Keratinocyte (primary cell): Measurements from ENCODE around the gene OVOL2. TPM values are rescaled to one million over a fixed set of nuclear protein-coding genes. Genes with fewer than 3 reads are reported as not detected.

ENCODE experiments used
- DNase-seq: peaks from one replicate; pipeline ENCODE4 v3.0.0-alpha.2; 2011; ENCODE audit warnings: low read depth, missing footprints, low spot score
- FAIRE-seq: peaks from 2 replicates; lab custom pipeline; 2011; peaks lifted over from hg19 to GRCh38; lab: Jason Lieb, UNC
- H2AFZ ChIP-seq: 2 replicates; pipeline ENCODE4 v1.6.0; 2012; ENCODE audit warnings: low read length, control low read depth, inconsistent platforms; ENCODE audit not compliant: control insufficient read depth
- H3K27ac ChIP-seq: 2 replicates; pipeline ENCODE4 v1.5.1; 2011; ENCODE audit warnings: low read length; ENCODE audit not compliant: control insufficient read depth, insufficient read depth
- H3K27me3 ChIP-seq: 3 replicates; pipeline ENCODE4 v1.6.0; 2011; ENCODE audit warnings: low read length; ENCODE audit not compliant: control insufficient read depth, insufficient read depth; ENCODE audit errors: extremely low read depth
- H3K36me3 ChIP-seq, 2 experiments: 2 replicates in 1 of 2; 3 replicates in 1 of 2; pipeline ENCODE4 v1.5.1; 2011; ENCODE audit warnings: low read length in 2 of 2, mild to moderate bottlenecking in 1 of 2; ENCODE audit not compliant: control insufficient read depth in 2 of 2, insufficient read depth in 2 of 2; ENCODE audit errors: extremely low read depth in 1 of 2
- H3K4me1 ChIP-seq: 3 replicates; pipeline ENCODE4 v1.5.1; 2011; ENCODE audit warnings: low read length; ENCODE audit not compliant: control insufficient read depth, insufficient read depth; ENCODE audit errors: extremely low read depth
- H3K4me2 ChIP-seq: 3 replicates; pipeline ENCODE4 v1.6.0; 2011; ENCODE audit warnings: low read depth, low read length; ENCODE audit not compliant: control insufficient read depth, insufficient read depth; ENCODE audit errors: extremely low read depth
- H3K4me3 ChIP-seq, 3 experiments: fragments of 200-600 bp in 1 of 3; sonication (generic) in 1 of 3; 2 replicates in 2 of 3; 3 replicates in 1 of 3; pipeline ENCODE4 v1.5.1; 2011 to 2016; ENCODE audit warnings: low read length in 3 of 3, mild to moderate bottlenecking in 3 of 3, control low read depth in 2 of 3, inconsistent platforms in 1 of 3, low read depth in 1 of 3, mixed read lengths in 1 of 3, mixed run types in 1 of 3, moderate library complexity in 1 of 3; ENCODE audit not compliant: control insufficient read depth in 2 of 3, insufficient read depth in 2 of 3; ENCODE audit errors: extremely low read depth in 1 of 3
- H3K79me2 ChIP-seq: 2 replicates; pipeline ENCODE4 v1.6.0; 2012; ENCODE audit warnings: low read length; ENCODE audit not compliant: control insufficient read depth, insufficient read depth
- H3K9ac ChIP-seq: 3 replicates; pipeline ENCODE4 v1.6.0; 2011; ENCODE audit warnings: low read length; ENCODE audit not compliant: control insufficient read depth, insufficient read depth; ENCODE audit errors: extremely low read depth
- H3K9me1 ChIP-seq: 3 replicates; pipeline ENCODE4 v1.6.0; 2011; ENCODE audit warnings: low read length; ENCODE audit not compliant: control insufficient read depth, insufficient read depth; ENCODE audit errors: extremely low read depth
- H3K9me3 ChIP-seq: 2 replicates; pipeline ENCODE4 v1.5.1; 2012; ENCODE audit warnings: low read depth, low read length; ENCODE audit not compliant: control insufficient read depth
- H4K20me1 ChIP-seq: 3 replicates; pipeline ENCODE4 v1.6.0; 2011; ENCODE audit warnings: low read length; ENCODE audit not compliant: control insufficient read depth, insufficient read depth; ENCODE audit errors: extremely low read depth
- EZH2 ChIP-seq: IDR thresholded peaks from one replicate; pipeline ENCODE4 v1.6.1; 2012; ENCODE audit warnings: inconsistent platforms, mild to moderate bottlenecking, low read length, moderate library complexity
- dilution Hi-C: fragments of 300-500 bp; cut with MboI; formaldehyde crosslinking; loops from one replicate; pipeline ENCODE4 v1.7.0; 2020; ENCODE audit warnings: low sequenced_read_pairs; ENCODE audit not compliant: extremely low pct_ligation_motif_present
- polyA plus RNA-seq, 5 experiments: library from polyadenylated mRNA; depleted of rRNA in 3 of 5; stranded (reverse) in 3 of 5; stranded (forward) in 1 of 5; unstranded in 1 of 5; fragments of >200 nt; gene quantifications; 1 replicate in 1 of 5; 2 replicates in 3 of 5; 3 replicates in 1 of 5; pipeline versions ENCODE4 v1.2.1 to v1.2.3, GENCODE V29; 2011 to 2012; ENCODE audit warnings: missing spikeins in 2 of 5, low read depth in 1 of 5, low replicate concordance in 1 of 5
- TF ChIP-seq, protein P1 (sequence below), 3 experiments: IDR thresholded peaks in 1 of 3; conservative IDR thresholded peaks in 1 of 3; optimal IDR thresholded peaks in 1 of 3; 2 replicates in 2 of 3; 3 replicates in 1 of 3; pipeline versions ENCODE3 to v1.5.1; 2011; ENCODE audit warnings: low read length in 3 of 3, mild to moderate bottlenecking in 3 of 3, moderate library complexity in 2 of 3, control low read depth in 1 of 3, inconsistent platforms in 1 of 3; ENCODE audit not compliant: insufficient read depth in 2 of 3; ENCODE audit errors: extremely low read depth in 1 of 3

OVOL2 gene
- polyA plus RNA-seq, 1 donor (not counting 4 experiments of a cell fraction or from before 2014, with no cell fraction given), result 4.3 TPM

DNA sequence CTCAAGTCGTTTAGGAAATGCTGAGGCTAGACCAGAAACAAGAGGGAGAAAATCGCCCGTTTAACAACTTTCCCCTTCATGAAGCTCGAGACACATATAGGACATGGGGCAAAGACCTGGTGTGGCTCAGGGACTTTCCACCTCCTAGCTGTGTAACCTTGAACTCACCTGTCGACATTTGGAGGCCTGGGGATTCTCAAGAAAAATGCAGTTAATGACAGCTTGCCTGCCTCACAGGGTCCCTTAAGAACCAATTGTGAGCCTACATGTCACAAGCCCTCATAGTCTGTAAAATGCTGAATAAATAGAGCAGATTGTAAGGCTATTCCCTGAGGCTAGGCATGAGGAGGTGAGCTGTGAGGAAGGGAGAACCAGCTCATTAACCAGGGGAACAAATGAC is 53.8 kb downstream of the OVOL2 start:
- no peaks in the 10 kb centered on the region for H3K79me2 ChIP-seq
- FAIRE-seq (no peak), DNase-seq (no peak)
- H3K9ac ChIP-seq, result no peak overlapping the region
- H4K20me1 ChIP-seq, result no peaks in the 10 kb centered on the region
- peaks cover 12% of the 10 kb centered on the region for H3K4me1 ChIP-seq
- no peak overlapping the region for H3K4me2 ChIP-seq
- no peaks in the 10 kb centered on the region for H3K9me1 ChIP-seq
- H3K9me3 ChIP-seq, result no peaks in the 10 kb centered on the region
- no peaks in the 10 kb centered on the region for H3K36me3 ChIP-seq
- no peak overlapping the region for H2AFZ ChIP-seq
- no peak overlapping the region for H3K4me3 ChIP-seq
- no peak overlapping the region for H3K27ac ChIP-seq
- dilution Hi-C loops, result no loop called here
- TF ChIP-seq, protein P1, sequence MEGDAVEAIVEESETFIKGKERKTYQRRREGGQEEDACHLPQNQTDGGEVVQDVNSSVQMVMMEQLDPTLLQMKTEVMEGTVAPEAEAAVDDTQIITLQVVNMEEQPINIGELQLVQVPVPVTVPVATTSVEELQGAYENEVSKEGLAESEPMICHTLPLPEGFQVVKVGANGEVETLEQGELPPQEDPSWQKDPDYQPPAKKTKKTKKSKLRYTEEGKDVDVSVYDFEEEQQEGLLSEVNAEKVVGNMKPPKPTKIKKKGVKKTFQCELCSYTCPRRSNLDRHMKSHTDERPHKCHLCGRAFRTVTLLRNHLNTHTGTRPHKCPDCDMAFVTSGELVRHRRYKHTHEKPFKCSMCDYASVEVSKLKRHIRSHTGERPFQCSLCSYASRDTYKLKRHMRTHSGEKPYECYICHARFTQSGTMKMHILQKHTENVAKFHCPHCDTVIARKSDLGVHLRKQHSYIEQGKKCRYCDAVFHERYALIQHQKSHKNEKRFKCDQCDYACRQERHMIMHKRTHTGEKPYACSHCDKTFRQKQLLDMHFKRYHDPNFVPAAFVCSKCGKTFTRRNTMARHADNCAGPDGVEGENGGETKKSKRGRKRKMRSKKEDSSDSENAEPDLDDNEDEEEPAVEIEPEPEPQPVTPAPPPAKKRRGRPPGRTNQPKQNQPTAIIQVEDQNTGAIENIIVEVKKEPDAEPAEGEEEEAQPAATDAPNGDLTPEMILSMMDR (optimal IDR thresholded peaks at IDR 0.05 in 1 of 3, IDR thresholded peaks at IDR 0.05 in 1 of 3, conservative IDR thresholded peaks at IDR 0.05 in 1 of 3; ENCODE audit: extremely low read depth in 1 of 3, insufficient read depth in 2 of 3, low read length in 3 of 3), result no peak
- no peak for TF ChIP-seq EZH2
- no peaks in the 10 kb centered on the region for H3K27me3 ChIP-seq

DNA sequence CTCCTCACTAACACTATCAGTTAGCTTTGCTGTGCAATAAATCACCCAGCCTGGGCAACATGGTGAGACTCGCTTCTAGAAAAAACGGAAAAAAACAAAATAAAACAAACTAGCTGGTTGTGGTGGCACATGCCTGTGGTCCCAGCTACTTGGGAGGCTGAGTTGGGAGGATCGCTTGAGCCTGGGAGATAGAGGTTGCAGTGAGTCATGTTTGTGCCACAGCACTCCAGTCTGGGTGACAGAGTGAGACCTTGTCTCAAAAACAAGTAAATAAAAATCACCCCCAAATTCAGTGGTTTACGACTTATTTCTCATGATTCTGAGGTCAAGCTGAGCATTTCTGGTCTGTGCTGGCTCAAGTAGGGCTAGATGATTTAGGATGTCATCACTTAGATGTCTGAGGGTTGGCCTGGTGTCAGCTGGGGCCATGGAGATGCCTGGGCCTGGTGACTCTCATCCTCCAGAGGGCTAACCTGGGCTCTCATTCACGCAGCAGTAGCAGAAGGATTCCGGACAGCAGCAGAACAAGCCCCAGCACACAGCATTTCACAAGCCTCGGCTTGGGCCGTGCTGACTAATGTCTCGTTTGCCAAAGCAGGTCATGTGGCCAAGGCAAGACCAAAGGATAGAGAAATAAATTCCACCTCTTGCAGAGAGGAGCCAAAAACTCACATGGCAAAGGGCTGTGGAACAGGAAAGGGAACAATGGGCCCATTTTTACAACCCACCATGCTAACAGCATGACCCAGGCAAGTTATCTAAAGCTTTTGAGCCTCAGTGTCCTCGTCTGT is 56.4 kb downstream of the OVOL2 start:
- Histone ChIP-seq H3K4me3 (no peak overlapping the region), H3K79me2 (no peaks in the 10 kb centered on the region), H3K36me3 (no peaks in the 10 kb centered on the region), H4K20me1 (no peaks in the 10 kb centered on the region), H3K4me2 (peak overlapping the region; percentile 35), H3K9ac (peak overlapping the region; percentile 1), H3K27me3 (no peaks in the 10 kb centered on the region), H3K9me1 (no peaks in the 10 kb centered on the region), H3K27ac (peak overlapping the region; percentile 75), H3K4me1 (peaks cover 13% of the 10 kb centered on the region), H3K9me3 (no peaks in the 10 kb centered on the region), H2AFZ (peak overlapping the region; percentile 27)
- dilution Hi-C loops, result no loop called here
- TF ChIP-seq, protein P1 (optimal IDR thresholded peaks at IDR 0.05 in 1 of 3, IDR thresholded peaks at IDR 0.05 in 1 of 3, conservative IDR thresholded peaks at IDR 0.05 in 1 of 3; ENCODE audit: extremely low read depth in 1 of 3, insufficient read depth in 2 of 3, low read length in 3 of 3), result peak in 1 of 3 experiments; percentile 18
- TF ChIP-seq EZH2, result no peak
- DNase-seq, result peak; percentile 78
- FAIRE-seq, result peak; percentile 98
